Dermis blood vessel endothelial cell (primary cell): Measurements from ENCODE around the gene ZNF777. TPM values are rescaled to one million over a fixed set of nuclear protein-coding genes. Genes with fewer than 3 reads are reported as not detected.

Experiments
- DNase-seq: peaks from one replicate; pipeline ENCODE4 v3.0.0; 2010
- total RNA-seq: library from RNA; depleted of rRNA; stranded (reverse); fragments of >200 nt; gene quantifications from 2 replicates; pipeline ENCODE4 v1.2.3, GENCODE V29; 2014

Gene ZNF777
- total RNA-seq, 1 donor from 2014 or later = 4.9 TPM

GRCh38 chr7:149476791-149477190 is 15.9 kb upstream of the ZNF777 start:
- no peak for DNase-seq

DNA sequence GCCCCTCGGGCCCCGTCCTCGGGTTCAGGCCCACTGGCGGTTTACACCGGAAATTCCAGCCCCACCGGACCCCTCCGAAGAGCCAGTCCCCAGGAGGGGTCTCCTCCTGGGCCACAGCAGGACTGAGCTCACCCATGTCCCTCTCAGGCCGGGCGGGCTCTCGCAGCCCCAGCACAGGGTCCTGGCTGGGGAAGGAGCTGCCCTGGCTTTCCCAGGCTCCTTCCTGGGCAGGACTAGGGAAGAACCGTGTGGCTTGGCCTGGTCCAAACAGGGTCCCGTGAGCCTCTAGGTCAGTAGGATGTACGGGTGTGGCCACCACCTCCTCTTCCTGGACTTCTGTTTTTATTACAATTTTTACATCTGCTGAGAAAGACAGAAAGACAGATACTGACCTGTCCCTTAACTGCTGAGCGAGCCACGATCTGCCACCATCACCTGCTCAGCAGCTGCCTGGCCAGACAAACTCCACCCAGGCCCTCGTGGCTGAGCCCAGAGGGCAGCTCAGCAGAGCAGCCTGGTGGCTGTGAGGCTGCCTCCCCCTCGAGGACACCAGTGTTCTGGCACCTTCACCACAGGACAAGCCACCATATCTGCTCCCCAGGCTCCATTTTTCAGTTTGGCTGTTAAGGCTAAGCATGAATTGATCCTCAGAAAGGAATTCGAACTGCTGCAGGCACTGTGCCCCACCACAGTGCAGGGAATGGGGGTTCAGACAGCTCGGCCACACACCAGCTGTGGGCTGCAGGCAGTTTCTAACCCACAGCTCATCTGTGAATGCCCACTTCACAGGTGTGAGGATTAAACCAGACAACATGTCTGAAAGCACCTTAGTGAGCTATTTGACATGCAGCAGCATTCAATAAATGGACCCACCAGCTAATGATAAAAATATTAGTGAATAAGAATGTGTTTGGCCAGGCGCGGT is 14.5 kb upstream of the ZNF777 start:
- DNase-seq = no peak

DNA sequence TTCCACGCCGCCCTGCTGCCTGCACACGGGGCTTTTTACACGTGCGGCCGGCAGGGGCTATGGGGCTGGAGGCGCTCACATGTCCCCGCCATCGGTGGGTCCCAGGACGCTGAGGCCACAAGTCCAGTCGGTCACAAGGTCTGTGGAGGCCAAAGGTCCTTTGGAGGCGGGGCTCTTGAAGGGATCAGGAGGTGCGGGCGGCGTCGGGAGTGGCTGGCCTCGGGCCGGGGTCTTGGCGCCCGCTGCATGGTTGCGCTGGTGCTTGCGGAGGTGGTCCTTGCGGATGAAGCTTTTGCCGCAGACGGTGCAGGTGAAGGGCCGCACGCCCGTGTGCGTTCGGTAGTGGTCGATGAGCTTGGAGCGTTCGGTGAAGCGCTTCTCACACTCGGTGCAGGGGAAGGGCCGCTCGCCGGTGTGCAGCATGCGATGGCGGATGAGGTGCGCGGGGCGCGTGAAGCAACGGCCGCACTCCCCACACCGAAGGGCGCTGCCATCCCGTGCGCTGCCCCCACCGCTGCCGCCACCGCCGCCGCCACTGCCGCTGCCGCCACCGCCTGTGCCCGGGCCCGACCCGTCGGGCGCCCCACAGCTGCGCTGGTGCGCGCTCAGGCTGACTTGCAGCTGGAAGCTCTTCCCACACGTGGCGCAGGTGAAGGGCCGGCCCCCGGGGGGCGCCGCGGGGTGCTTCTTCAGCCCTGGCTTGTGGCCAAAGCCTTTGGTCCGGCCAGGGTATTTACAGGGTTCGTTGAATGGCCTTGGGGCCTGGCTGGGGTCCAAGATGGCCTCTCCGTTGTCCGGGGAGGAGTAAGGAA is 13.7 kb upstream of the ZNF777 start:
- no peak for DNase-seq

DNA sequence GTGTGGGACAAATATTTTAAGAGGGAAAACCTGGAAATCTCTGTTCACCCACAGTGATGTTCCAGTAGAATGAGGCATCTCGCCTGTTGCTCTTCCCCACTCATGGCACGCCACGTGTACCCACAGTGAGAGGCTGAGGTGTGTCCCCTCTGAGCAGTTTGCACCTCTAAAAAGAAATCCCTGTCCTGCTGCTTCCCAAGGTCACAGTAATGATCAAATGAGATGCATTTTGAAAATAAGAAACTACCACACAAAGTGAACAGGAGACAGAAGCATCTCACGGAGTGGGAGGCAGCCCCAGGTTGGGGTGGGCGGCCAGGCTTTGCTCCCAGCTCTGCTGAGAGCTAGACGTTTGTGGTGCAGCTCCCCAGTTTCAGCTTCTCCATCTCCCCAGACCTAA is 12.4 kb upstream of the ZNF777 start:
- no peak for DNase-seq

DNA sequence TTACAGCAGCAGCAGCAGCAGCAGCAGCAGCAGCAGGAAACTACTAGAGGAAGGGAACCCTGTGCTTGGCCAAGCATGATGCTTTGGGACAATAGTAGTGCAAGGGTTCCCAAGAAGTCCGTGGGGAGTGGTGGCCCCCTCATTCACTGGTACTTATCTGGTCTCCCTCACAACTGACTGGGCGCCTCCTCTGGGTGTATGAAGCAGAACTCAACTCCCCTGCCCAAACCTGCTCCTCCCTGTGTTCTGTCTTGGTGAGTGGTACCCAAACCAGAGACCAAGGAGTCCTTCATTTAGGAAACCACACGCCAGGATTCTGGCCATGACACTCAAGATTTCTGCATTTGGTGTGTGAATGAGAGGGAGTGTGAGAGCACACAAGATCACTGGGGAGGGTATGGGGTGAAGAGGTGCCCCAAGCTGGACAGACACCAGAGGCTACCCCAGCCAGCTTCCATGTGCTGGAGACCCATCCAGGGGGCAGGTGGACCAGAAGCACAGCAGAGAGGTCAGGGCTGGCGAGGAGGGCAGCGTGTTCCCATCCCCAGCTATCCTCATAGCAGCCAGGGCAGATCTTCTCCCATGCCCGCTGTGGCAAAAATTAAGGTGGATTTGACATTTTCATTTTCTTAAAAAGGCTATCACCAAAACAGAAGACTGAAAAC is 10.6 kb upstream of the ZNF777 start:
- no peak for DNase-seq

DNA sequence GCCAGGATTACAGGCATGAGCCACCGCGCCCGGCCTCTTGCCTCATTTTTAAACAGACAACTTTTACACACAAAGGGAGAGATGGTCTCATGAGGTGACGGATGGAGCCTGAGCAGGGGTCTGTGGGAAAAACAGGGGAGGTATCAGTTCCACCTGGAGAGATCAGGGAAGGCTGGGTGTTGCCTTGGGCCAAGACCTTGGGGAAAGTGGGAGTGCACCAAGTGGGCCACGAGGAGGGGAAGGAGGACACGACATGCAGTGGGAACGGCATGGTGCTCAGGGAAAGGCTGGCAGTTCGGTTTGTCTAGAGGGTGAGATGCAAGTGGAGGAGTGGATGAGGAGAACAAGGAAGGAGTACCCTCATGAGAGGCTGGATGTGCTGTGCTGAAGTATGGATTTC is 8.9 kb upstream of the ZNF777 start:
- no peak for DNase-seq

DNA sequence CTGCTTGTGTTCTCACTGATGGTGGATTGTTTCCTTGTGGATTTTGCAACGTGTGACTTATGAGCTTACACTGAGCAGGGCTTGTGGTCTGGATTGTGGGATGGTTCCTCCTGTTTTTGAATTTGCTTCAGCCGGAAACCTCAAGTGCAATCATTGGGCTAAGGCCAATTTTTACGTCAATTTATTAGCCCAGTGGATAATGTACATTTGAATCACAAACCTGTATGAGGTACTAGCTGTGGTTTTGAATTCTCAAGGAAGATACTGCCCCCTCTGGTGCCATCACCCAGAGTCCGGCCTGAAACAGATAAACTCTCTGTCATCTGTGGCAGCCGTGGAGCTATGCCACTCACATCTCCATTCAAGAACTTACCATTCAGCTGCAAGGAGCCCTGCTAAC is 7.3 kb upstream of the ZNF777 start:
- peak; percentile 7 for DNase-seq

GRCh38 chr7:149467321-149467859 is 6.5 kb upstream of the ZNF777 start:
- DNase-seq = no peak

GRCh38 chr7:149466364-149466763 is 5.5 kb upstream of the ZNF777 start:
- DNase-seq = no peak

DNA sequence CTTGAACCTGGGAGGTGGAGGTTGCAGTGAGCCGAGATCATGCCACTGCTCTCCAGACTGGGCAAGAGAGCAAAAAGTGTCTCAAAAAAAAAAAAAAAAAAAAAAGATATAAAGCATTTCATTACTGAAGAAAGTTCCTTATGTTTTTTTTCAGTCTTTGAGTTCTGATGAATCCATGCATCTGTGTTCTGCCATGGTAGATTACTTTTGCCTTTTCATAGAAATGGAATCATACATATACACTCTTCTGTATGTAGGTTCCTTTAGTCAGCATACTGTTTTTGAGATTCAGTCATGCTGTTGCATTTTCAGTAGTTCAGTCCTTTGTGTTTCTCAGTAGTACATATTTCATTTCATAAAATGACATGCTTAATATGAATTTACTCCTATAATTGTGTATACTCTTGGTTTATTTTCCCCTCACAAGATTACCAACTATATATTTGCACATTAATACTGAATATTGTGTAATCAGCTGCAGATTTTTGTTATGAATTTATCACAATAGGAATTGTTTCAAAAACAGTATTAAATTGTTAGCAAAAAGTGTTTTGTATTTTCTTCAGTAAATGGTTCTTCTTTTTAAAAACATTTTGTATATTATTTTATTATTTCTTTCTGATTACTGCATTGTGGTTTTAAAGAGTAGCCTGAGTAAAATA is 2.8 kb upstream of the ZNF777 start:
- no peak for DNase-seq

DNA sequence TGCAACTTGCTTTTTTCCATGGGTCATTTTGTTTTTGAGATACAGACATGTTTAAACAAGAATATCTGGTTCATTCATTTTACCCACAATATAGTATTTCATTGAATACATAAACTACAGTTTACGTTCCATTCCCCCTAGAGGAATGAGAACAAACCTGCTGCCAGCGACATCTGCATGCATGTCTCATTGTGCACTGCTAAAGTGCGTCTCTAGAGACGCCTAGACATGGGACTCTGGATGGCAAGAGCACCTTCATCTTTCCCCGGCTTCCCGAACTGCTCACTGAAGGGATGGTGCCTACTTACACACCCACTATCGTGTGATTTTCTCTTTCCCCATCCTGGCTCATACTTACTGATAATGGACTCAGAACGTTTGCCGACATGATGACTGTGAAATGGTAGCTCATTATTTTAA is 1.2 kb upstream of the ZNF777 start:
- DNase-seq = no peak

DNA sequence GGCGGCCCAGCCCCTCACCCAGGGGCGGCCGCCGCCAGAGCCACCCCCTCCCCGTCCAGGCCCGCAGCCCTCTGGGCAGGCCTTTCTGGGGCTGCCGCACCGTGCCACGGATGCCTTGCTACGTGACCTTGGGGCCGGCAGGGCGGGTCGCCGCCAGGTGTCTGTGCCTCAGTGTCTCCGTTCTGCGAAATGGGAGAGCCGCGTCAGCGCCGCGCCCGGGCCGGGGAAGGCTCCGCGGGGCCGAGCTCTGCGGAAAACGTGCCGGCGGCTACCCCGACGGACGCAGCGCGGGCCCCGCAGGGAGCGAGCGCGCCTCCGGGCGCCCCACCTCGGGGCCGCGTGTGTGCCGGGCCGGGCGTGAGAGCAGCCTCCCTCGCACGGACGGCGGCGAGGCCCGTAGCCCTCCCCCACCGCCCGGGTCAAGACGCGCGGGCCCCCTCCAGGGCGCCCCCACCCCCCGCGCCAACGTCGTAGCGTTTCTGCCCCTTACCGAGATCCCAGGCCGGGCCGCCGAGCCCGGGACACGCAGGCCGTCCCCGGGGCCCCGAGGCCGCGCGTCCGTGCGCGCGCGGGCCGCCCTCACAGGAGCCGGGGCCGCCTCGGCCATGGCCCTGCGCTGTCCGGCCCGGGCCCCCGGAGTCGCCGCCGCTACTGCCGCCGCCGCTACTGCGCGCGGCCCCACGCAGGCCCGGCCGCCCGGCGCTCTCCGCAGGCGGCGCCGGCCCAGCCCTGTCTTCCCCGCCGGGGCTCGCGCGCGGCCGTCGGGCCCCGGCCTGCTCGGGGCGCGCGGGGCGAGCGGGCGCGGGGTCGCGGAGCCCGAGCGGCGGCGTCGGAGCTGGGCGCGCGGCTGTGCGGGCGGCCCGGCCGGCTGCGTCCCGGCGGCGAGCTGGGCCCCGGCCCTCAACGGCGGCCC is 1.1 kb downstream of the ZNF777 start:
- DNase-seq = peak; percentile 45

DNA sequence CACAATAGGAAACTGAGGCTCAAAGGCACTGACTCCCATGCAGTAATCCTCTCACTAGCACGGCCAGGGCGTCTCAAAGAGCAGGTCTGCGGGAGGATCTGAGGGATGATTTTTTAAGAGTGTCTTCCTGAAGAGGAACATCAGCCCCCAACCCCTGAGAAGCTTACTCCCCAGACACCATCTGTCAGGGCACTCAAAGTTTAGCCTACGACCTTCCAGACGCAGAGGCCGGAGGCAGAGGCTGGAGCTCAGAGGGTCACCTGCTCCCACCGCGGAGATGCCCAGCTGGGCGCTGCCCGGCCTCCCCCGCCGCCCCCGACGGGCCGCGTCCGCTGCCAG is 1.7 kb downstream of the ZNF777 start:
- DNase-seq = no peak

GRCh38 chr7:149458235-149458634 is 2.6 kb downstream of the ZNF777 start:
- DNase-seq = no peak

GRCh38 chr7:149457766-149458165 is 3.1 kb downstream of the ZNF777 start:
- no peak for DNase-seq

GRCh38 chr7:149456506-149457421 is 4.1 kb downstream of the ZNF777 start:
- DNase-seq = no peak

GRCh38 chr7:149455175-149455950 is 5.5 kb downstream of the ZNF777 start:
- DNase-seq = no peak

GRCh38 chr7:149454750-149455149 is 6.1 kb downstream of the ZNF777 start:
- no peak for DNase-seq

- no peak for DNase-seq
Measured at GRCh38 chr7:149454006-149454405, 6.9 kb downstream of the ZNF777 start.
